ENCODE measurements around the gene MRPL57.

MRPL57 gene

DNA sequence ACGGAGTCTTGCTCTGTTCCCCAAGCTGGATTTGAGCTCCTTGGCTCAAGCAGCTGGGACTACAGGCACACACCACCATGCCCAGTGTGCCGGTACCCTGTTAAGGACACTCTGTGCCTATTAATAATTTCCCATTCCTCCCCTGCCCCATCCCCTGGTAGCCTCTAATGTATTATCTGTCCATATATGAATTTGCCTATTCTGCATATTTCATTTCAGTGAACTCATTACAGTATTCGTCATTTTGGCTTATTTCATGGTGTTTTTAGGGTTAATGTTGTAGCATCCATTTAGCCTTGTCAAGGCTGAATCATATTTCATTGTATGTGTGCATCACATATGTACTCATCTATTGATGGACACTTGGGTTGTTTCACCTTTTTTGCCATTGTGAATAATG is 33.7 kb upstream of the MRPL57 start:
- Histone ChIP-seq H3K4me3 (ENCODE audit: low read depth, low read length) (no peak overlapping the region), H3K27ac (ENCODE audit: extremely low read depth, low read depth, low read length) (no peak overlapping the region), H3K36me3 (ENCODE audit: control insufficient read depth in 2 of 2, insufficient read depth in 1 of 2, low read length in 2 of 2) (peaks cover 20 to 65% of the 10 kb centered on the region in 2 experiments), H3K4me1 (ENCODE audit: control insufficient read depth, insufficient read depth, low read length) (no peaks in the 10 kb centered on the region), H3K9me3 (ENCODE audit: control insufficient read depth, insufficient read depth, low read depth, low read length) (no peaks in the 10 kb centered on the region)
- ChIA-PET CTCF (interaction anchor here (1.9 kb wide), 1 partner anchor 32 kb away, joined by 5 read pairs; no protein-coding TSS in a partner anchor), POLR2A (no interaction called here)
- TF ChIP-seq PATZ1 (tag by site-specific recombination; IDR thresholded peaks at IDR 0.05) (no peak), TCF7L2 (IDR thresholded peaks at IDR 0.05; ENCODE audit: borderline replicate concordance, low read depth, low read length) (no peak), ZBTB11 (tag by site-specific recombination; conservative IDR thresholded peaks at IDR 0.05; ENCODE audit: low read depth) (no peak), ZNF354C (tag by site-specific recombination; IDR thresholded peaks at IDR 0.05; ENCODE audit: borderline replicate concordance, low read depth) (no peak), ZNF398 (tag by site-specific recombination; IDR thresholded peaks at IDR 0.05) (no peak), HOXD13 (CRISPR knock-in tag; IDR thresholded peaks at IDR 0.05; ENCODE audit: borderline replicate concordance) (no peak)
- TF ChIP-seq, protein P1, sequence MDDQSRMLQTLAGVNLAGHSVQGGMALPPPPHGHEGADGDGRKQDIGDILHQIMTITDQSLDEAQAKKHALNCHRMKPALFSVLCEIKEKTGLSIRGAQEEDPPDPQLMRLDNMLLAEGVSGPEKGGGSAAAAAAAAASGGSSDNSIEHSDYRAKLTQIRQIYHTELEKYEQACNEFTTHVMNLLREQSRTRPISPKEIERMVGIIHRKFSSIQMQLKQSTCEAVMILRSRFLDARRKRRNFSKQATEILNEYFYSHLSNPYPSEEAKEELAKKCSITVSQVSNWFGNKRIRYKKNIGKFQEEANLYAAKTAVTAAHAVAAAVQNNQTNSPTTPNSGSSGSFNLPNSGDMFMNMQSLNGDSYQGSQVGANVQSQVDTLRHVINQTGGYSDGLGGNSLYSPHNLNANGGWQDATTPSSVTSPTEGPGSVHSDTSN (CRISPR knock-in tag; IDR thresholded peaks at IDR 0.05) = no peak
- TF ChIP-seq, protein P2, sequence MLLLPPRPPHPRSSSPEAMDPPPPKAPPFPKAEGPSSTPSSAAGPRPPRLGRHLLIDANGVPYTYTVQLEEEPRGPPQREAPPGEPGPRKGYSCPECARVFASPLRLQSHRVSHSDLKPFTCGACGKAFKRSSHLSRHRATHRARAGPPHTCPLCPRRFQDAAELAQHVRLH (tag by site-specific recombination; IDR thresholded peaks at IDR 0.05) = no peak

GRCh38 chr13:21147827-21148226 is 28.6 kb upstream of the MRPL57 start:
- Histone ChIP-seq H3K4me1 (ENCODE audit: control insufficient read depth, insufficient read depth, low read length) (no peaks in the 10 kb centered on the region), H3K9me3 (ENCODE audit: control insufficient read depth, insufficient read depth, low read depth, low read length) (no peaks in the 10 kb centered on the region), H3K4me3 (ENCODE audit: low read depth, low read length) (no peak overlapping the region), H3K36me3 (ENCODE audit: control insufficient read depth in 2 of 2, insufficient read depth in 1 of 2, low read length in 2 of 2) (peaks cover 20 to 52% of the 10 kb centered on the region in 2 experiments), H3K27ac (ENCODE audit: extremely low read depth, low read depth, low read length) (no peak overlapping the region)
- ChIA-PET POLR2A (interaction anchor here (0.6 kb wide), 1 partner anchor 191 kb away, joined by 3 read pairs; no protein-coding TSS in a partner anchor), CTCF (interaction anchor here (1.1 kb wide), 1 partner anchor 37 kb away, joined by 3 read pairs; no protein-coding TSS in a partner anchor)
- TF ChIP-seq SP7 (tag by site-specific recombination; IDR thresholded peaks at IDR 0.05) = peak; percentile 32
- TF ChIP-seq ZNF521 (tag by site-specific recombination; IDR thresholded peaks at IDR 0.05) = no peak
- no peak for TF ChIP-seq ZNF785 (tag by site-specific recombination; IDR thresholded peaks at IDR 0.05)
- no peak for TF ChIP-seq ZNF114 (tag by site-specific recombination; IDR thresholded peaks at IDR 0.05)
- no peak for TF ChIP-seq ZNF596 (tag by site-specific recombination; IDR thresholded peaks at IDR 0.05)
- TF ChIP-seq, protein P1 (CRISPR knock-in tag; IDR thresholded peaks at IDR 0.05) = no peak
